Measurements from ENCODE around the gene NINL.
"Not testable (repeated sequence)": the region's sequence is repeated elsewhere in the genome, so short reads cannot be mapped to it uniquely, and the experiment has no call there.

The NINL gene

DNA sequence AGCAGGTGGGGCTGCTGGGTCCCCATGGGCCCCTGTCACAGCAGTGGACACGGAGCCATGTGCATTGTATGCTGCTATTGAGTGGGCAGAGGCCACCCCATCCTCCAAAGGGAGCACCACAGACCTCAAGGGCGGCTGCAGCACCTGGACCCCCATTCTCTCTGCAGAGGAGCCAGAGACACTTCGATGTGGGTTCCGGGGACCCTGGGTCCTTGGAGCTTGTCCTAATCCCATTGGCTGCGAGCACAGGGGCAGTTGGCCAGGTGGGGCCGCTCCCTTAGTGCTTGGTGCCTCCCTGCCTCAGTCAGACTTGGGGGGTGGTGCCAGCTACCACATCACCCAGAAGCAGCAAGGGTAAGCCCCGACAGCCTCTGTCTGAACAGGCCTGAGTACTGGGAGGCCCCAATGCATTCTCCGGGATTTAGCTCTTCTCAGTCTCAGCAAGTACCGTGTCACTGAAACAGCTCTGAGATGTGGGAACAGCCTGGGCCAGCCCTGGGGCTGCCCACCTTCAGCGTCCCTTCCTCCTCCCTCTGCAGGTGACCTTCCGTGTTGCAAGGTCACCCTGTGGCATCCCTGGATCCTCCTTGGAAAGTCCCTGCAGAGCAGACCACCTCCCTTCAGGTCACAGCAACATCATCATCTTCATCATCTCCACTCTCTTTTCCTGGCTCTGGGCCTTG is 104.0 kb downstream of the NINL start:
- DNase-seq: no peak

DNA sequence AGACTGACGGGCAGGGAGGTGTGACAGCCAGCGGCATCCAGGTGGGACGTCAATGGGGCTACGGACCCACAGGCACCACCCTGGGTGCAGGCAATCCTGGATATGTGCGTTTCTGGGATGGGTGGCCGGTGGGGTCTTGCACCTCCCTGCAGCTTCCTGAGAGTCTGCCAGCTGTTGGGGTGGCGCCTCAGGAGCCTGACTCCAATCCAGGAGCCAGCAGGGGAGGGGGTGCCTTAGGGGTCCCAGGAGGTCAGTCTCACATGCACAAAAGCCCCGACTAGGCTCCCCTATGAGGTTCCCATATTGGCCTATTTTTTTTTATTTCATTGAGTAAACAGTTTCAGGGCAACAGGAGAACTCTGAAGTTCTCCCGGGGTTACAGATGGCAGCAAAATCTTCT is 104.5 kb downstream of the NINL start:
- DNase-seq: no peak

DNA sequence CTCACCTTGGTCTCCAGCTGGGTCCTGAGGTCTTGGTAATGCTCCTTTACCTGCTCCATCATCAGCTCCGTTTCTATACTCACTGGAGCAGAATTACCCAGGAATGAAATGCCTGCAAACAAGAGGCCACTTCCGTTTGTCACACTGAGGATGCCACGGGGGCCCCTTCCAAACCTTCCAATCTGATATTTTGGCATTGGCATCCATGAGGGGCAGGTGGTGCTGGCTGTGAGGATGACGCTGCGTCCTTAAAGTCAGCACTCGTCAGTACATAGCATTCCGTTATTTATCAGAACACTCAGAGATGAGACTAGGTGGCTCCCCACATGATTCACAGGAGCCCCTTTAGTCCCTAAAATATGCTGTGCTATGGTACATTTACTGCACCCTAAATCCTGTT is 105.2 kb downstream of the NINL start:
- DNase-seq: no peak

DNA sequence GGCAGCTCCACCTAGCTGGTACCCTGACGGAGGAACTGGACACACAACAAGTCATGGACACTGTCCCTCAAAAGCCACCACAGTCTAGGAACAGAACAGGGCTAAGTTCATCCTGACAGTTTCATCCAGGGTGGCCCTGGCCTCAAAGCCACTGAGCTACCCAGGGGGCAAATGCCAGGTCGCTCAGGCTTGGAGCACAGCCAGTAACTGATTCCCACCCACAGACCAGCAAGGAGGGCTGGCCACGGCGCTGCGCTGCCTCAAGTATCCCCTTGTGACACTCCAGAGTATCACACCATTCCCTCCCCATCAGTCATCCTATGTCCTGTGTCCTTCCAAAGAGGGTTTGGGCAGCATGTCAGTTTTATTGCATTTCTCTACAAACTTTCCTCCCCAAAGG is 105.7 kb downstream of the NINL start:
- no peak for DNase-seq

DNA sequence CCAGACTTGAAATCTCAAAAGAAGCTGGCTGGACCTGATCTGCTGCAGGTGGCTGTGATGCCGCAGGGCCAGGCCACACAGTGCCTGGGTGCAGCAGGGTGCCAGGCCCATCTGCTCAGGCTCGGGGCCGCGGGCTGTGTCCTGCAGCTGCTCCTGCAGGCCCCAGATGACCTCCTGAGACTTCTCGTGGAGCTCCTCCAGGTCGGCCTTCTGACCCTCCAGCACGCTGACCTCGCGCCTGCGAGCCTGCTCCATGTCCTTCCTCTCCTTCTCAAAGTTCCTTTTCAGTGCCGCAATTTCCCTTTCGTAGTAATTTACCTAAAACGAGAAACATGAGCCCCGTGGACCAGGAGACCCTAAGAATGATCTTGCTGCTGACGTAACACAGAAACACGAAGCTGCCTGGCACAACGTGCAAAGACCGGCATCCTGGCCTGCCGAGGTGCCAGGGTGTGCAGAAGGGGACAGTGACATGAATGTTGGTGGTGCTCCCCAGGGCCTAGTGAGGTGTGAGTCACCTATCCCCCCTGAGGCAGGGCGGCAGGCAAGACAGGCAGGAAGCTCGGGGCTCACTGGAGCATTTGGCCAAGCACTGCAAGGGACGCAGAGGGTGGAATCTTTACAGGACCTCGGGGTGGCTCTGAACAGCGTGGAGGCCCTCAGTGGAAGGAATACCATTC is 106.3 kb downstream of the NINL start:
- DNase-seq: no peak

DNA sequence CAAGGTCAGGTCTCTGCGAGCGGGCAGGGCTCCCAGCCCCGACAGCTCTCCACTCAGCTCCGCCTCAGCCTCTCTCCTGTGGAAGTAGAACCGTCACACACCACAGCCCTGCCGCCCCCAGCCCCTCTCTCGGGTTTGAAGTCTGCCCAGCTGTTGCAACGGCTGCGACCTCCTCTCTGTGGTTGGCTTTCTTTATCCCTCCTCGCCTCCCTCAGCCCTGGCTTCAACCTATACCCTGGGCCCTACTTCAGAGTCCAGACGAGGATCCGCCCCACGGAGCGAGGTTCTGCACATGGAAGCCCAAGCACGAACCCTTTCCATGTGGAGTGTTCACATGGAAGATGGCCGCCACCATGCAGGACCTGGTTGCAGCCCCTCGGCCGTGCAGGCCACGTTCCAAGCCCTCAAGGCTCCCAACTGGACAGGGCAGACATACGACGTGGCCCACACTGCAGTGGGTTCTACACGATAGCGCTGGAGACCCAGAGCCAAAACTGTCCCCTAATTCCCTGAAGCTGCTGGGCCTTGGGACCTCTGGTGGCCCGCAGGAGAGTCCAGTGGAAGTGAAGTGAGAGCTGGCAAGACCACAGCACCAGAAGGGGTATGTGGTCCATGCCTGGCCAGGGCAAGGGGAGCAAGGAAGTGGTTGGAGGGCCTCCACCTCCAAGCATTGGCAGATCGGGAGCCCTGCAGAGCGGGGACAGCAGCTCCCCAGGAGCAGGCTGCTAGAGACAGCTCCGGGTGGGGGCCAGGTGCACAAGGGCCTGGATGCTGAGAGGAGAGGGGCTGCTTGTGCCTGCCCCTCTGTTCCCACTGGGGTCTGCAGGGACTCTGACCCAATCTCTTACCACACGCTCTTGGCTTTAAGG is 108.1 kb downstream of the NINL start:
- DNase-seq: no peak

DNA sequence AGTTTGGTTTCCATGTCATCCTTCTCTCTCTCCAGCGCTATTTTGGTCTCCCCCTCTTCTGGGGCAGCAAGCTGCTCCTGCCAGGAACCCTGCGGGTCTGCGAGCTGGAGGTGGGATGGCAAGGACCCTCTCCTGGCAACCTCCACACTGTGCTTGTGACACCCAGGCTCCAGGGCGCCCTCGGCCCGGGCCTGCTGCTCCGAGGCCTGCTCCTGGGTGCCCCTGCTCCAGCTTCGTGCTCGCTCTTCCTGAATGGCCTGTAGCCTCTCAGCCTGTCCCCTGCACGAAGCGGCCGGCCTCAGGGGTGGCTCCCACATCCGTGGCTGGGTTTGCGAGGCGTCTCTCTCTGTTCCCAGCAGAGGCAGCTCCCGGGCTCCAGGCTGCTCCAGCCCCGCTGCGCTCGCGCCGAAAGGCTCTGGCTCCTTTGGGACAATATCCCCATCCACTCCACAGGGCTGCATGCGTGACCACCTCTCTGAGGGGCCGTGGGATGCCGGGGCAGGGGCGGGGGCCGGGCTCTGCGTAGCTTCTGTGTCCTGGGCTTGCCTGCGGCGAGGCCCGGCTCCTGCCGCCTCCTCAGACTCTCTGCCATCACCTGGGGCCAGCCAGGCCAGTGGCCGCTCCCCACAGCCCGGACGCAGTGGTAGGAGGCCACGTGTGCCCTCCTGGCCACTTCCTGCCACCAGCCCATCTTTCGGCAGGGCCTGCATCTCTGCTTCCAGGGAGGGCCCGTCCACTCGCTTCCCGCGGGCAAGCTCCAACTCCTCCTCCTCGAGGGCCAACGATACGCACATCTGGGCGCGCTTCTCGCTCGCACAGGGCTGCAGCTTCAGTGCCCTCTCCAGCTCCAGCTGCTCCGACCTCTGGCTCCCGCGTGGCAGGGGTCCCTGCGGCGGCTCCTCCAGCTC is 109.0 kb downstream of the NINL start:
- DNase-seq: no peak

DNA sequence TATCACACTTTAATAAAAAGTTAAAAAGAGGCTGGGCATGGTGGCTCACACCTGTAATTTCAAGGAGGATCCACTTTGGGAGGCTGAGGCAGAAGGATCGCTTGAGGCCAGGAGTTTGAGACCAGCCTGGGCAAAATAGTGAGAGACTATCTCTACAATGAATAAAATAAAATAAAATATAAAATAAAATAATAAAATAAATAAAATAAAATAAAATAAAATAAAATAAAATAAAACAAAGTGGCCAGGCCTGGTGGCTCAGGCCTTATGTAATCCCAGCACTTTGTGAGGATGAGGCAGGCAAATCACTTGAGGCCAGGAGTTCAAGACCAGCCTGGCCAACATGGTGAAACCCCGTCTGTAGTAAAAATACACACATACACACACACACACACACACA is 112.0 kb downstream of the NINL start:
- not testable (repeated sequence) for DNase-seq

DNA sequence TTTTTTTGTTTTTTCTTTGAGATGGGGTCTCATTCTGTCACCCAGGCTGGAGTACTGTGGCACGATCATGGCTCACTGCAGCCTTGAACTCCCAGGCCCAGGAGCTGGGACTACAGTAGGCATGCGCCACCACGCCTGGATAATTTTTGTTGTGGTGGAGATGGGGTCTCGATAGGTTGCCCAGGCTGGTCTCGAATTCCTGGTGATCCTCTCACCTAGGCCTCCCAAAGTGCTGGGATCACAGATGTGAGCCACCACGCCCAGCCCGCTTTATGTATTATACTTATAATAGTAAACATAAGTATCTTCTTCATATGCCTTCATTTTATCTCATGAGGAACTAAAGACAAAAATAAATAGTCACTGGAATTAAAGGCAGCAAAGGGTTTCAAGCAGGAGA is 114.3 kb downstream of the NINL start:
- no peak for DNase-seq

DNA sequence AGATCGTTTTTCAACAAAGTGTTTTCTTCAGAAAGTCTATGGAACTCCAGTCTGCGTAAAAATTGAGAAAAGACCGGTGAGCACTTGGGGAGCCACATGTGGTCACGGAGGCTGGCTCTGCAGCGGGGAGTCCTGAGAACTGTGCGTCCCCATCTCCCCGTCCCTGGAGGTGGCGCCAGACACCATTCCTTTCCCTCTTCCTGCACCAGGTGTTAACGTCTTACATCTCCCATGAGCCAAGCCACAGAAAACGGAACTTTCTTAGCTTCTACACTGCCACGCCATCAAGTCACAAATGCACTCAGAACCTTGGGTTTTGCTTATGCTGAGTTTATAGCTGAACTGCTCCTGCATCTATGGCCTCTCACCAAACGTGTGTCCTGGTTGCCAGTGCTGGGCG is 115.3 kb downstream of the NINL start:
- no peak for DNase-seq

DNA sequence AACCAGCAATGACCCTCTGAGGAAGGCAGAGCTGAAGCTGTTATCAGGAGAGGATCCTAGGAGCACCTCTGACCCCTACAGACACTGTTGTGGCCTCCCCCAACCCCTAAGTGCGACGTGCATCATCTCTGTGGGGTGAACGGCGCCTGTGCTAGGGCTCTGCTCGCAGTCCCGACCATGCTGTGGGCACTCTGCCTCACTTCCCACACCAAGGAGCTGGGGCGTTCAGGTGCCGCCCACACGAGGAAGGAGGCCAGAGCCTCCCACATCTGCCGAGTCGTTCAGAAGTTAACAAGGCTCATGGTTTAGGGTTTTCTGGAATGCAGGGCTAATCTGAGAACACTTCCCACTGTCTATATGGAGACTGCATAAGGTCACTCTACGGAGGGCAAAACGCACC is 115.8 kb downstream of the NINL start:
- DNase-seq: no peak

DNA sequence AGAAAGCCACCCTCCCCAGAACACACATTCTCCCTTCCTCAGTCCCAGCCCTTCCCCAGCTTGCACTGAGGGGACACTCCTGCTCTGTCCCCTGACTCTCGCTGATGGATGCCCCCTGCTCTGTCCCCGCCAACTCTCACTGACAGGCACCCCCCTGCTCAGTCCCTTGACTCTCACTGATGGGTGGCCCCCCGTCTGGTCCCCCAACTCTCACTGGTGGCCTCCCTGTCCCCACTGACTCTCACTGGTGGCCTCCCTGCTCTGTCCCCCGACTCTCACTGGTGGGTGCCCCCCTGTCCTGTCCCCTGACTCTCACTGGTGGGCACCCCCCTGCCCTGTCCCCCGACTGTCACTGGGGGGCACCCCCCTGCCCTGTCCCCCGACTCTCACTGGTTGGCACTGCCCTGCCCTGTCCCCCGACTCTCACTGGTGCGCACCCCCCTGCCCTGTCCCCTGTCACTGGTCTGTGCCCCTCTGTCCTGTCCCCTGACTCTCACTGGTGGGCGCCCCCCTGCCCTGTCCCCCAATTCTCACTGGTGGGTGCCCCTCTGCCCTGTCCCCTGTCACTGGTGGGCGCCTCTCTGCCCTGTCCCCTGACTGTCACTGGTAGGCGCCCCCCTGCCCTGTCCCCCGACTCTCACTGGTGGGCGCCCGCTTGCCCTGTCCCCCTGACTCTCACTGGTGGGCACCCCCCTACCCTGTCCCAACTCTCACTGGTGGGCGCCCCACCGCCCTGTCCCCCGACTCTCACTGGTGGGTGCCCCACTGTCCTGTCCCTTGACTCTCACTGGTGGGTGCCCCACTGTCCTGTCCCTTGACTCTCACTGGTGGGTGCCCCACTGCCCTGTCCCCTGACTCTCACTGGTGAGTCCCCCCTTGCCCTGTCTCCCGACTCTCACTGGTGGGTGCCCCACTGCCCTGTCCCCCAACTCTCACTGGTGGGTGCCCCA is 116.9 kb downstream of the NINL start:
- DNase-seq: no peak

DNA sequence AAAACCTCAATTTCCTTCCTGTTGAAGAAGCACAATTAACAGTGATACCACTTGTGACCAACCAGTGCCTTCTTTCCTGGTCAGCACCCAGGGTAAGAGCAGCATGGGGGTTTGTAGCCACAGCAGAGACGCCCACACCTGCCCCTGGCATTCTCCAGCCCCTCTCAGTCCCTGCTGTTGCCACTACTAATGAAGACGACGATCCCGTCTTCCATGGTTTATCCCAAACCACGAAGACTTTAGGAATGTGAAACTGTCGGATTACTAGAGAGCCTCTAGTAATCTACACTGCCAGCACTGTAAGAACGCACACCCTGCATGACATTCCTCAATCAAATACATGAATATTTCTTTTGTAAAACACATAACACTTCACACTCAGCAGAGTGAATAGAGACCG is 117.9 kb downstream of the NINL start:
- DNase-seq: no peak

DNA sequence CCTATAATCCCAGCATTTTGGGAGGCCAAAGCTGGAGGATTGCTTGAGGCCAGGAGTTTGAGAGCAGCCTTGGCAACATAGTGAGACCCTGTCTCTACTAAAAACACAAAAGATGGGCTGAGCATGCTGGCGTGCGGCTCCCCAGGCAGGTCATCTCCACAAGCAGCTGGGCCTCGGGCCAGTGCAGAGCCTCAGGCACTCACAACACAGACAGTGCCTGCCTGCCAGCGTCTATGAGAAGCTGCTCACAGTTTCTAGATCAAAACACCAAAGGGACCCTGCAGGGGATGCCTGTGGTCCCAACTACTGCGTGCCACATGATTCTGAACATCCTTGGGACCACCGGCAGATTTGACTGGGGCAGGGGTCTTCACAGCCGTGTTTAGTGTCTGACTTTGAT is 118.5 kb downstream of the NINL start:
- DNase-seq: no peak

DNA sequence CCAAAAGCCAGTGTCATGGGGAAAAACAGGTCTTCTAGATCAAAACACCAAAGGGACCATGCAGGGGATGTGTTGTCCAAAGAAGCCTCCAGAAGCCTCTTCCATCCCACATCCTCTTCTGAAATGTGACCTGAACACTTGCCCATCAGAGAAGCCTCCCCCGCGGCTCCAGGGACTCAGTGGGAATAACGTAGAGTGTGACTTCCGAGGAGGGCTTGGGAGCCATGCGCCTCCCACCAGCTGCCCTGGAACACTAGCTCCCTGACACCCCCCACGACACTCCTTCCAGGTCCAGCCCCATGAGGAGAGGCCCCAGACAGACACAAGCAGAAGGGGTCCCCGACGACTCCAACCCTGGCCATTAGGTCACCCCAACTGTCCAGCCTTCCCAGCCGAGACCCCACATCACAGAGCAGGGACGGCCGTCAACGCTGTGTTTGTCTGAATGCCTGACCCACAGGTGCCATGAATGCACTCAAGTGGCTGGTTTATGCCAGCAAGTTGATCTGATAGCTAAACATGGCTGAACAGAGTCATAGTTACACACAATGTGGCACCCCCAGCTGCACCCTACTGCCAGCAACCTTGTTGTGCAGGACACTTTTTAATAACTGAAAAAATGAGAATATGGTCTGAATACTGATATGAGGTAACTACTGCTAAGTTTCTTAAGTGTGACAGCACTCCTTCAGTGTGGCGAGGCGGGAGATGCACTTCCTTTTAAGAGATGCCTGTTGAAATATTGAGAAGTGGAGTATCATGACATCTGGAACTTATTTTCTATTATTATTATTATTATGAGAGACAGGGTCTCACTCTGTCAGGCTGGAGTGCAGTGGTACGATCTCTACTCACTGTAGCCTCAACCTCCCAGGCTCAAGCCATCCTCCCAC is 119.8 kb downstream of the NINL start:
- DNase-seq: no peak

DNA sequence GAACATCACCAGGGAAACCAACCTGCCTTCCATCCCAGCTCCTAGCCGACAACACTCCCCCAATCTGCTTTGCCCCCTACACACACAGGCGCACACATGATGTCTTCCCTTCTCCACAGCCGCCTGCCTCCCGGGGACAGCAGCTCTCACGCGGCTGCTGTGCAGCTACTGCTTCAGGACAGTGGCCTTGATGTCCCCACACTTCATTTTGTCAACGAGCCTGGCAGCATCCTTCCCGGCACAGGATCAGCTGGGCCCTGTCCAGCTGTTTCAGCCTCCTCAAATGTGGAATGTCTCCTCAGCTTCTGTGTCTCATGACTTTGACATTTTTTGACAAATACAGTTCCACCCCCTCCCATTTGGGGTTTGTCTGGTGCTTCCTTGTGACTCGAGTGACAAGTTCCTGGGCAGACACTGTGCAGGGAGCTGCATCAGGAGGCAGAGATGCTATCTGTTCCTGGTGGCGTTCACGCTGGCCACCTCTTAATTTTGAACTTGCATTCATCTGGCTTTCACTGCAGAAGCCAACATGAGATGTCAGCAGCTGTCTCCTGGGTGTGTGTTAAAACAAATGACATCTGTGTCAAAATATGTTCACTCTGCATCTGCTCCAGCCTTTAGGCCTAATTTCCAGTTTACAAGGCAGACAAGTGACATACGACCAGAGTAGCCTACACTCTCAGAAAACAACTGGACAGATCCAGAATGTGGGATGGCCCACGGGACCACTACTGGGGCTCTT is 120.7 kb downstream of the NINL start:
- DNase-seq: no peak

DNA sequence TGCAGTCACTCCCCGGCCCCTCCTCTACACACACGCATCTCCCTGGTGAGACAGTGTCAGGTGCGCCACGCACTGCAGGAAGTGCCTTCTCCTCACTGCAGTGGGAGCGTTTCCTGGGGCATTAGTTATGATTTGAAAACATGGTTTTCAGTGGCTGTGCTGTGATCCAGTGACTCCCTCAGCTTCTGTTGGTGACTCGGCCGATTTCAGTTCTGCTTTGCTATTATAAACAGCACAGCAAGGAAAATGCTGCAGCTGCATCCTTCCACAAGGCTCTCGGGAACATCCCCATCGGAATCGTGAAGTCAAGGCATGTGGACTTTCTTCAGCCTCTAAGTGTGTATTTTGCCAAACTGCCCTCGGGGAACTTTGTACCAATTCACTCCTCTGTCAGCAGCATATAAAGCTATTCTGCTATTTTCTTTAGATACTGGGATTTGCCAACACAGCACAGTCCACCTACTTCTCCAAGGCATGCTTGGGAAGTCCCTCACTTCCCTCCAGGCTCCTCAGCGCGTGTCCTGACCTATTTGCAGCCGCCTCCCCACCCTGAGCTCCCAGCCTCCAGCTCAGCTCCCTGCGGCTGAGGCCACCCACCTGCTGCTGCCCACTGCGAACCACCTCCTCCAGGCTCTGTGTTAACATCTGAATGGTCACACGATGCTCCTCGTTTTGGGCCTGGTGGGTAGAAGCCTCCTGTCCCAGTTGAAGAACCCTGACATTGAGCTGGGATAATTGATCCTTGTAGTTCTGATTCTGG is 123.4 kb downstream of the NINL start:
- no peak for DNase-seq

DNA sequence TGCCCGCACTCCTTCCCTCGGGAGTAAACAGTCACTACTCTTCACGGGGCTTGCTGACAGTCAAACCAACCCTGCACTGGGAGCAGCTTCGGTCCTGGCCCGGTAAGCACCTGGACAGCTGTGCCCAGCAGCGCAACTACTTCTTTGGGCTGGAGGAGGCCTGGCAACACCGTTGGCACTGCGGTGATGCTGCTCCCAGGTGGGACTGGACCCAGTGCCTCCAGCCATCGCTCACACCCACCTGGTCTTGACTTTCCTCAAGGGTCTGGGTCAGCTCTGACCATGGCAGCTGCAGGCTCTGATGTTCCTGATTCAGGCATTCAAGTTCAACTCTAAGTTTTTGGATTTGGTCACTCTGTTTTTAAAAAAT is 124.1 kb downstream of the NINL start:
- no peak for DNase-seq

Measured in kidney glomerular epithelial cell (primary cell).